ENCODE measurements around the gene BTNL9.

- TF ChIP-seq CTCF (conservative IDR thresholded peaks at IDR 0.05 in 1 of 2, IDR thresholded peaks at IDR 0.05 in 1 of 2; ENCODE audit: extremely low read depth in 1 of 2, insufficient read depth in 1 of 2, low read depth in 1 of 2, low read length in 2 of 2): no peak
- TF ChIP-seq EZH2 (IDR thresholded peaks at IDR 0.05; ENCODE audit: borderline replicate concordance, low read length): no peak
Measured at GRCh38 chr5:181060924-181061323, 20.9 kb downstream of the BTNL9 start.
